NB4 (cell line): ENCODE data around the gene RBM11.

Experiments used
- DNase-seq: peaks from one replicate; pipeline ENCODE4 v3.0.0; 2010; ENCODE audit warnings: low read depth
- H3K4me3 ChIP-seq: one replicate; pipeline ENCODE4 v1.5.1; 2011; ENCODE audit warnings: mild to moderate bottlenecking, low read depth, low read length, moderate library complexity
- CTCF ChIP-seq: IDR thresholded peaks from one replicate; pipeline ENCODE4 v1.5.1; 2012; ENCODE audit warnings: low read depth, low read length
- MAX ChIP-seq: IDR thresholded peaks from 2 replicates; pipeline ENCODE4 v1.6.1; 2011; ENCODE audit warnings: low read depth, low read length
- MYC ChIP-seq: IDR thresholded peaks from 2 replicates; pipeline ENCODE4 v1.6.1; 2011; ENCODE audit warnings: low read depth, low read length
- POLR2A ChIP-seq: IDR thresholded peaks from 2 replicates; pipeline ENCODE4 v1.6.1; 2011; ENCODE audit warnings: mild to moderate bottlenecking; ENCODE audit not compliant: insufficient read length; ENCODE audit errors: extremely low read depth

Gene RBM11

GRCh38 chr21:14262039-14262438, 46.1 kb downstream of the RBM11 start:
- no peak for DNase-seq
- TF ChIP-seq CTCF (no peak), MYC (no peak), MAX (no peak), POLR2A (no peak)
- H3K4me3 ChIP-seq: no peak overlapping the region

- TF ChIP-seq MAX (no peak), MYC (no peak), POLR2A (no peak), CTCF (no peak)
- no peak for DNase-seq
These were observed 47.9 kb downstream of the RBM11 start for GRCh38 chr21:14263879-14264278.

GRCh38 chr21:14265023-14265422, 49.1 kb downstream of the RBM11 start:
- TF ChIP-seq POLR2A (no peak), MYC (no peak), CTCF (no peak), MAX (no peak)
- H3K4me3 ChIP-seq: no peak overlapping the region
- DNase-seq: no peak

More at GRCh38 chr21:14263879-14264278, 47.9 kb downstream of the RBM11 start:
- H3K4me3 ChIP-seq: no peak overlapping the region

- DNase-seq: no peak
- H3K4me3 ChIP-seq: no peak overlapping the region
- no peak for TF ChIP-seq POLR2A
- no peak for TF ChIP-seq MAX
- no peak for TF ChIP-seq CTCF
- no peak for TF ChIP-seq MYC
These were observed 51.1 kb downstream of the RBM11 start for GRCh38 chr21:14267076-14267475.

- no peak for DNase-seq
- no peak for TF ChIP-seq MYC
- TF ChIP-seq MAX: no peak
- TF ChIP-seq POLR2A: no peak
- no peak for TF ChIP-seq CTCF
- no peak overlapping the region for H3K4me3 ChIP-seq
These were observed 54.7 kb downstream of the RBM11 start for GRCh38 chr21:14270631-14271030.

- no peak overlapping the region for H3K4me3 ChIP-seq
- no peak for DNase-seq
- TF ChIP-seq CTCF (no peak), MAX (no peak), POLR2A (no peak)
These were observed 55.1 kb downstream of the RBM11 start for GRCh38 chr21:14271053-14271452.
